A673 (cell line): ENCODE measurements around the gene MMP3. TPM values are rescaled to one million over a fixed set of nuclear protein-coding genes. Genes with fewer than 3 reads are reported as not detected.

Source experiments
- BruUV-seq: library from RNA; stranded (reverse); fragments of 400-500 nt; replicated peaks from 2 replicates; lab custom pipeline; 2021; lab: Mats Ljungman, UMichigan
- CTCF ChIA-PET: fragments of 300-600 bp; sonication (Branson Sonifier 250); formaldehyde crosslinking; loops from one replicate; lab custom pipeline; 2022; ENCODE audit warnings: antibody characterized with exemption; lab: Charles Lee
- POLR2A ChIA-PET: fragments of 300-600 bp; sonication (Branson Sonifier 250); formaldehyde crosslinking; loops from one replicate; lab custom pipeline; 2022; ENCODE audit warnings: antibody characterized with exemption; ENCODE audit not compliant: low non-redundant PET; lab: Charles Lee
- DNase-seq: peaks from one replicate; pipeline ENCODE4 v3.0.0-alpha.2; 2015; ENCODE audit warnings: low spot score
- H3K27ac ChIP-seq: fragments of 200-600 bp; sonication (generic); 2 replicates; pipeline ENCODE4 v1.5.1; 2016; ENCODE audit warnings: mixed run types, low read depth, mild to moderate bottlenecking, mixed read lengths, antibody characterized with exemption, low read length; ENCODE audit not compliant: poor library complexity, severe bottlenecking
- H3K27me3 ChIP-seq: fragments of 200-600 bp; sonication (generic); replicated peaks from 2 replicates; pipeline ENCODE4 v1.6.1; 2017; ENCODE audit warnings: mixed run types, low read depth, mild to moderate bottlenecking, mixed read lengths, antibody characterized with exemption, low read length; ENCODE audit not compliant: insufficient read depth, poor library complexity
- H3K36me3 ChIP-seq: fragments of 200-600 bp; sonication (generic); 2 replicates; pipeline ENCODE4 v1.6.1; 2016; ENCODE audit warnings: mixed run types, mild to moderate bottlenecking, mixed read lengths, antibody characterized with exemption, low read length; ENCODE audit not compliant: insufficient read depth, poor library complexity, severe bottlenecking
- H3K4me1 ChIP-seq: fragments of 200-600 bp; sonication (generic); 2 replicates; pipeline ENCODE4 v1.6.1; 2017; ENCODE audit warnings: mixed run types, mild to moderate bottlenecking, mixed read lengths, antibody characterized with exemption, low read length; ENCODE audit not compliant: insufficient read depth, poor library complexity, severe bottlenecking
- H3K4me3 ChIP-seq: fragments of 200-600 bp; sonication (generic); 2 replicates; pipeline ENCODE4 v1.5.1; 2016; ENCODE audit warnings: low read depth, mixed run types, mild to moderate bottlenecking, mixed read lengths, low read length; ENCODE audit not compliant: poor library complexity, severe bottlenecking
- H3K9me3 ChIP-seq: fragments of 200-600 bp; sonication (generic); 2 replicates; pipeline ENCODE4 v1.6.1; 2016; ENCODE audit warnings: mixed run types, low read depth, mild to moderate bottlenecking, mixed read lengths, antibody characterized with exemption, low read length; ENCODE audit not compliant: poor library complexity, severe bottlenecking
- CTCF ChIP-seq: fragments of 300-800, 200-600 bp; sonication (generic); conservative IDR thresholded peaks from 2 replicates; pipeline ENCODE4 v1.5.1; 2017; ENCODE audit warnings: low read depth, mild to moderate bottlenecking, antibody characterized with exemption, low read length, moderate library complexity, mixed read lengths
- EZH2 ChIP-seq: fragments of 200-600 bp; sonication (generic); IDR thresholded peaks from 2 replicates; pipeline ENCODE4 v1.6.1; 2017; ENCODE audit warnings: borderline replicate concordance, low read depth, mild to moderate bottlenecking, mixed read lengths, antibody characterized with exemption, low read length; ENCODE audit not compliant: poor library complexity, severe bottlenecking
- intact Hi-C: fragments of 100-400 bp; cut with micrococcal nuclease; formaldehyde crosslinking; loops from one replicate; pipeline ENCODE4 v1.10.0; 2022; ENCODE audit not compliant: unreplicated experiment
- total RNA-seq: library from RNA; stranded (reverse); gene quantifications from 2 replicates; pipeline ENCODE4 v1.2.3, GENCODE V29; 2021

Gene MMP3
- total RNA-seq, 1 experiment from 2014 or later: 1.3 TPM

- H3K27me3 ChIP-seq: no peaks in the 10 kb centered on the region
- peaks cover 34% of the 10 kb centered on the region for H3K4me1 ChIP-seq
- ChIA-PET CTCF (no interaction called here), POLR2A (no interaction called here)
- no peaks in the 10 kb centered on the region for H3K9me3 ChIP-seq
- no peak overlapping the region for H3K27ac ChIP-seq
- intact Hi-C loops: no loop called here
- no peaks in the 10 kb centered on the region for H3K36me3 ChIP-seq
- no peak for DNase-seq
- no peak overlapping the region for H3K4me3 ChIP-seq
- TF ChIP-seq CTCF (no peak), EZH2 (no peak)
- BruUV-seq: no TSS peak
These were observed 10.8 kb downstream of the MMP3 start for GRCh38 chr11:102832612-102833011.

- Histone ChIP-seq H3K4me3 (no peak overlapping the region), H3K36me3 (no peaks in the 10 kb centered on the region), H3K27me3 (no peaks in the 10 kb centered on the region), H3K27ac (no peak overlapping the region), H3K4me1 (peaks cover 28% of the 10 kb centered on the region), H3K9me3 (no peaks in the 10 kb centered on the region)
- intact Hi-C loops: no loop called here
- ChIA-PET CTCF (no interaction called here), POLR2A (no interaction called here)
- DNase-seq: no peak
- no TSS peak for BruUV-seq
- TF ChIP-seq EZH2 (no peak), CTCF (no peak)
These were observed 11.6 kb downstream of the MMP3 start for GRCh38 chr11:102831489-102832440.

- no peak for DNase-seq
- ChIA-PET CTCF (no interaction called here), POLR2A (no interaction called here)
- no peak overlapping the region for H3K4me3 ChIP-seq
- intact Hi-C loops: no loop called here
- H3K36me3 ChIP-seq: no peaks in the 10 kb centered on the region
- no peaks in the 10 kb centered on the region for H3K9me3 ChIP-seq
- H3K27ac ChIP-seq: no peak overlapping the region
- BruUV-seq: no TSS peak
- H3K27me3 ChIP-seq: no peaks in the 10 kb centered on the region
- peaks cover 22% of the 10 kb centered on the region for H3K4me1 ChIP-seq
- TF ChIP-seq CTCF (no peak), EZH2 (no peak)
These were observed 12.3 kb downstream of the MMP3 start for GRCh38 chr11:102831128-102831488.
